ENCODE results near the gene DCAF4. TPM values are rescaled to one million over a fixed set of nuclear protein-coding genes. Genes with fewer than 3 reads are reported as not detected.
A peak's percentile ranks its signal among the peaks of the same experiment; 100 is the strongest.
"Not testable (repeated sequence)": the region's sequence is repeated elsewhere in the genome, so short reads cannot be mapped to it uniquely, and the experiment has no call there.

The DCAF4 gene
- polyA plus RNA-seq, 1 experiment = 29.2 TPM

GRCh38 chr14:73000073-73000472 is 73.8 kb downstream of the DCAF4 start:
- CTCF ChIA-PET = interaction anchor here (1.8 kb wide), 1 partner anchor 11 kb away, joined by 3 read pairs; no protein-coding TSS in a partner anchor
- no peak for TF ChIP-seq CTCF (IDR thresholded peaks at IDR 0.05; ENCODE audit: insufficient read depth, low read depth, low read length)
- H3K4me3 ChIP-seq (ENCODE audit: low read depth, low read length) = no peak overlapping the region
- no peak for DNase-seq (ENCODE audit: low read depth)
- peaks cover 13% of the 10 kb centered on the region for H3K36me3 ChIP-seq (ENCODE audit: control insufficient read depth, insufficient read depth, low read length)
- no peaks in the 10 kb centered on the region for H3K27me3 ChIP-seq (ENCODE audit: control insufficient read depth, insufficient read depth, low read length)
- POLR2A ChIA-PET = interaction anchor here (0.6 kb wide), 1 partner anchor 445 kb away, joined by 3 read pairs; no protein-coding TSS in a partner anchor

DNA sequence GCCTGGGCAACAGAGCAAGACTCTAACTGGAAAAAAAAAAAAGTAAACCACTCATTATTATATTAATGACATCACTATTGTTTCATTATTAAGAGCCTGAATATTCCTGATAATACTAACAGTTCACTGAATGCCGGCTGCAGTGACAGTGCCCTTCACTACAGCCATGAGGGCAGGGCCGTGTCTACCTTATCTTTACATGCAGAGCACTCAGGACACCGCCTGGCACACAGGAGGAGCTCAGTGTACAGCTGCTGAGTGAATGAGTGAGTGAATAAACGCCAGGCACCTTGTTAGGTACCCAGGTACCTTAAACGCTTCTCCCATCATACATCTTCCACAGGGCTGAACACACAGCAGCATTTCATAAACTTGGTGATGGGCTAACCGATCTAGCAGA is 77.4 kb downstream of the DCAF4 start:
- TF ChIP-seq CTCF (IDR thresholded peaks at IDR 0.05; ENCODE audit: insufficient read depth, low read depth, low read length) = no peak
- ChIA-PET POLR2A (no interaction called here), CTCF (no interaction called here)
- peaks cover 3% of the 10 kb centered on the region for H3K36me3 ChIP-seq (ENCODE audit: control insufficient read depth, insufficient read depth, low read length)
- H3K27me3 ChIP-seq (ENCODE audit: control insufficient read depth, insufficient read depth, low read length) = no peaks in the 10 kb centered on the region
- no peak overlapping the region for H3K4me3 ChIP-seq (ENCODE audit: low read depth, low read length)
- DNase-seq (ENCODE audit: low read depth) = no peak

- H3K27me3 ChIP-seq (ENCODE audit: control insufficient read depth, insufficient read depth, low read length); CTCF ChIA-PET; H3K36me3 ChIP-seq (ENCODE audit: control insufficient read depth, insufficient read depth, low read length); POLR2A ChIA-PET; DNase-seq (ENCODE audit: low read depth); H3K4me3 ChIP-seq (ENCODE audit: low read depth, low read length): not testable (repeated sequence)
Measured at GRCh38 chr14:73004641-73005040, 78.4 kb downstream of the DCAF4 start.

DNA sequence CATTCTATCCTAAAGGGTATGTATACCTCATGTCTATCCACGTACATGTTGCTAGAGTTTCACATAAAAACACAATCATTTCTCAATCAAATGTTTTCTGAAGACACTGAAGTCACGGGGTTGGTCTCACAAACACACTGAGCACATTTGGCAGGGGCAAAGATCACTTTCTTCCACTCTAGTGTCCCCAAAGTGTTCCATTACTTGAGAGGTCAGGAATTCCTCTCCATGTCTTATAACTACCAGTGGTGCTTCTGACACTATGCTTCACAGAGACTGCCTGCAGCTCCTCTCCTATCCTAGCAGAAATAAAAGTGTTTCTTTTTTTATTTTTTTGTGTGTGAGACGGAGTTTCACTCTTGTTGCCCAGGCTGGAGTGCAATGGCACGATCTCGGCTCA is 81.6 kb downstream of the DCAF4 start:
- peaks cover 4% of the 10 kb centered on the region for H3K36me3 ChIP-seq (ENCODE audit: control insufficient read depth, insufficient read depth, low read length)
- no peaks in the 10 kb centered on the region for H3K27me3 ChIP-seq (ENCODE audit: control insufficient read depth, insufficient read depth, low read length)
- POLR2A ChIA-PET = no interaction called here
- CTCF ChIA-PET = interaction anchor here (0.6 kb wide), 1 partner anchor 288 kb away, joined by 3 read pairs; no protein-coding TSS in a partner anchor
- no peak overlapping the region for H3K4me3 ChIP-seq (ENCODE audit: low read depth, low read length)
- no peak for TF ChIP-seq CTCF (IDR thresholded peaks at IDR 0.05; ENCODE audit: insufficient read depth, low read depth, low read length)
- no peak for DNase-seq (ENCODE audit: low read depth)

GRCh38 chr14:73008501-73008900 is 82.2 kb downstream of the DCAF4 start:
- no peaks in the 10 kb centered on the region for H3K27me3 ChIP-seq (ENCODE audit: control insufficient read depth, insufficient read depth, low read length)
- CTCF ChIA-PET = no interaction called here
- peaks cover 4% of the 10 kb centered on the region for H3K36me3 ChIP-seq (ENCODE audit: control insufficient read depth, insufficient read depth, low read length)
- TF ChIP-seq CTCF (IDR thresholded peaks at IDR 0.05; ENCODE audit: insufficient read depth, low read depth, low read length) = no peak
- POLR2A ChIA-PET = no interaction called here
- H3K4me3 ChIP-seq (ENCODE audit: low read depth, low read length) = no peak overlapping the region
- peak; percentile 49 for DNase-seq (ENCODE audit: low read depth)

Other genes with a start within 250 kb of the DCAF4 start
- 3.6 and 4.3 TPM in 2 replicates for gene DPF3, start 32.4 kb upstream of the DCAF4 start, polyA plus RNA-seq (2011; rRNA removed)
- gene ZFYVE1, start 100.6 kb downstream of the DCAF4 start, polyA plus RNA-seq (2011; rRNA removed) = 26.6 and 31.6 TPM in 2 replicates
- 21.9 and 27.5 TPM in 2 replicates for gene RBM25, start 132.1 kb downstream of the DCAF4 start, polyA plus RNA-seq (2011; rRNA removed)
- gene PSEN1, start 210.0 kb downstream of the DCAF4 start, polyA plus RNA-seq (2011; rRNA removed) = 15.8 and 23.0 TPM in 2 replicates

Measured in BJ (cell line).